ENCODE measurements around the gene LCN10. TPM values are rescaled to one million over a fixed set of nuclear protein-coding genes. Genes with fewer than 3 reads are reported as not detected.

Gene LCN10
- total and polyA plus RNA-seq, 9 of the 15 experiments (the other 6 are each of a cell fraction or from before 2014, with no cell fraction given), result 0.10 to 0.21 (median 0.14) TPM; not detected in 6

DNA sequence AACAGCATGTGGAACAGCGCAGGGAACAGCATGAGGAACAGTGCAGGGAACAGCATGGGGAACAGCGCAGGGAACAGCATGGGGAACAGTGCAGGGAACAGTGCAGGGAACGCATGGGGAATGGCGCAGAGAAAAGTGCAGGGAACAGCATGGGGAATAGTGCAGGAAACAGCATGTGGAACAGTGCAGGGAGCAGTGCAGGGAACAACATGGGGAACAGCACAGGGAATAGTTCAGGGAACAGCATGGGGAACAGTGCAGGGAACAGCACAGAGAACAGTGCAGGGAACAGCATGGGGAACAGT, 13.3 kb upstream of the LCN10 start (continued):
- TF ChIP-seq, protein P1, sequence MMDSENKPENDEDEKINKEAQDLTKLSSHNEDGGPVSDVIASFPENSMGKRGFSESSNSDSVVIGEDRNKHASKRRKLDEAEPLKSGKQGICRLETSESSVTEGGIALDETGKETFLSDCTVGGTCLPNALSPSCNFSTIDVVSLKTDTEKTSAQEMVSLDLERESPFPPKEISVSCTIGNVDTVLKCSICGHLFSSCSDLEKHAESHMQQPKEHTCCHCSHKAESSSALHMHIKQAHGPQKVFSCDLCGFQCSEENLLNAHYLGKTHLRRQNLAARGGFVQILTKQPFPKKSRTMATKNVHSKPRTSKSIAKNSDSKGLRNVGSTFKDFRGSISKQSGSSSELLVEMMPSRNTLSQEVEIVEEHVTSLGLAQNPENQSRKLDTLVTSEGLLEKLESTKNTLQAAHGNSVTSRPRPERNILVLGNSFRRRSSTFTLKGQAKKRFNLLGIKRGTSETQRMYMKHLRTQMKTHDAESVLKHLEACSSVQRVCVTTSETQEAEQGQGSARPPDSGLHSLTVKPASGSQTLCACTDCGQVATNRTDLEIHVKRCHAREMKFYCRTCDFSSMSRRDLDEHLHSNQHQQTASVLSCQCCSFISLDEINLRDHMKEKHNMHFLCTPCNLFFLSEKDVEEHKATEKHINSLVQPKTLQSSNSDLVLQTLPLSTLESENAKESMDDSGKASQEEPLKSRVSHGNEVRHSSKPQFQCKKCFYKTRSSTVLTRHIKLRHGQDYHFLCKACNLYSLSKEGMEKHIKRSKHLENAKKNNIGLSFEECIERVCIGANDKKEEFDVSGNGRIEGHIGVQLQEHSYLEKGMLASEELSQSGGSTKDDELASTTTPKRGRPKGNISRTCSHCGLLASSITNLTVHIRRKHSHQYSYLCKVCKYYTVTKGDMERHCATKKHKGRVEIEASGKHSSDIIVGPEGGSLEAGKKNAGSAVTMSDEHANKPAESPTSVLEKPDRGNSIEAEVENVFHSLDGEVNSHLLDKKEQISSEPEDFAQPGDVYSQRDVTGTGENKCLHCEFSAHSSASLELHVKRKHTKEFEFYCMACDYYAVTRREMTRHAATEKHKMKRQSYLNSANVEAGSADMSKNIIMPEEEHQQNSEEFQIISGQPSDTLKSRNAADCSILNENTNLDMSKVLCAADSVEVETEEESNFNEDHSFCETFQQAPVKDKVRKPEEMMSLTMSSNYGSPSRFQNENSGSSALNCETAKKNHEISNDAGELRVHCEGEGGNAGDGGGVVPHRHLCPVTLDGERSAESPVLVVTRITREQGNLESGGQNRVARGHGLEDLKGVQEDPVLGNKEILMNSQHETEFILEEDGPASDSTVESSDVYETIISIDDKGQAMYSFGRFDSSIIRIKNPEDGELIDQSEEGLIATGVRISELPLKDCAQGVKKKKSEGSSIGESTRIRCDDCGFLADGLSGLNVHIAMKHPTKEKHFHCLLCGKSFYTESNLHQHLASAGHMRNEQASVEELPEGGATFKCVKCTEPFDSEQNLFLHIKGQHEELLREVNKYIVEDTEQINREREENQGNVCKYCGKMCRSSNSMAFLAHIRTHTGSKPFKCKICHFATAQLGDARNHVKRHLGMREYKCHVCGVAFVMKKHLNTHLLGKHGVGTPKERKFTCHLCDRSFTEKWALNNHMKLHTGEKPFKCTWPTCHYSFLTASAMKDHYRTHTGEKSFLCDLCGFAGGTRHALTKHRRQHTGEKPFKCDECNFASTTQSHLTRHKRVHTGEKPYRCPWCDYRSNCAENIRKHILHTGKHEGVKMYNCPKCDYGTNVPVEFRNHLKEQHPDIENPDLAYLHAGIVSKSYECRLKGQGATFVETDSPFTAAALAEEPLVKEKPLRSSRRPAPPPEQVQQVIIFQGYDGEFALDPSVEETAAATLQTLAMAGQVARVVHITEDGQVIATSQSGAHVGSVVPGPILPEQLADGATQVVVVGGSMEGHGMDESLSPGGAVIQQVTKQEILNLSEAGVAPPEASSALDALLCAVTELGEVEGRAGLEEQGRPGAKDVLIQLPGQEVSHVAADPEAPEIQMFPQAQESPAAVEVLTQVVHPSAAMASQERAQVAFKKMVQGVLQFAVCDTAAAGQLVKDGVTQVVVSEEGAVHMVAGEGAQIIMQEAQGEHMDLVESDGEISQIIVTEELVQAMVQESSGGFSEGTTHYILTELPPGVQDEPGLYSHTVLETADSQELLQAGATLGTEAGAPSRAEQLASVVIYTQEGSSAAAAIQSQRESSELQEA (IDR thresholded peaks at IDR 0.05; ENCODE audit: low read depth), result no peak
- TF ChIP-seq, protein P2, sequence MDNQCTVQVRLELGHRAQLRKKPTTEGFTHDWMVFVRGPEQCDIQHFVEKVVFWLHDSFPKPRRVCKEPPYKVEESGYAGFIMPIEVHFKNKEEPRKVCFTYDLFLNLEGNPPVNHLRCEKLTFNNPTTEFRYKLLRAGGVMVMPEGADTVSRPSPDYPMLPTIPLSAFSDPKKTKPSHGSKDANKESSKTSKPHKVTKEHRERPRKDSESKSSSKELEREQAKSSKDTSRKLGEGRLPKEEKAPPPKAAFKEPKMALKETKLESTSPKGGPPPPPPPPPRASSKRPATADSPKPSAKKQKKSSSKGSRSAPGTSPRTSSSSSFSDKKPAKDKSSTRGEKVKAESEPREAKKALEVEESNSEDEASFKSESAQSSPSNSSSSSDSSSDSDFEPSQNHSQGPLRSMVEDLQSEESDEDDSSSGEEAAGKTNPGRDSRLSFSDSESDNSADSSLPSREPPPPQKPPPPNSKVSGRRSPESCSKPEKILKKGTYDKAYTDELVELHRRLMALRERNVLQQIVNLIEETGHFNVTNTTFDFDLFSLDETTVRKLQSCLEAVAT (IDR thresholded peaks at IDR 0.05), result no peak
- TF ChIP-seq DPF2 (IDR thresholded peaks at IDR 0.05) (no peak), CBX3 (IDR thresholded peaks at IDR 0.05; ENCODE audit: borderline replicate concordance in 1 of 2, low read length in 2 of 2) (peak in 1 of 2 experiments; percentile 67; a peak in 2 of 3 replicates)
- TF ChIP-seq, protein P3, sequence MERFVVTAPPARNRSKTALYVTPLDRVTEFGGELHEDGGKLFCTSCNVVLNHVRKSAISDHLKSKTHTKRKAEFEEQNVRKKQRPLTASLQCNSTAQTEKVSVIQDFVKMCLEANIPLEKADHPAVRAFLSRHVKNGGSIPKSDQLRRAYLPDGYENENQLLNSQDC (CRISPR knock-in tag; IDR thresholded peaks at IDR 0.05), result no peak
- TF ChIP-seq, protein P4, sequence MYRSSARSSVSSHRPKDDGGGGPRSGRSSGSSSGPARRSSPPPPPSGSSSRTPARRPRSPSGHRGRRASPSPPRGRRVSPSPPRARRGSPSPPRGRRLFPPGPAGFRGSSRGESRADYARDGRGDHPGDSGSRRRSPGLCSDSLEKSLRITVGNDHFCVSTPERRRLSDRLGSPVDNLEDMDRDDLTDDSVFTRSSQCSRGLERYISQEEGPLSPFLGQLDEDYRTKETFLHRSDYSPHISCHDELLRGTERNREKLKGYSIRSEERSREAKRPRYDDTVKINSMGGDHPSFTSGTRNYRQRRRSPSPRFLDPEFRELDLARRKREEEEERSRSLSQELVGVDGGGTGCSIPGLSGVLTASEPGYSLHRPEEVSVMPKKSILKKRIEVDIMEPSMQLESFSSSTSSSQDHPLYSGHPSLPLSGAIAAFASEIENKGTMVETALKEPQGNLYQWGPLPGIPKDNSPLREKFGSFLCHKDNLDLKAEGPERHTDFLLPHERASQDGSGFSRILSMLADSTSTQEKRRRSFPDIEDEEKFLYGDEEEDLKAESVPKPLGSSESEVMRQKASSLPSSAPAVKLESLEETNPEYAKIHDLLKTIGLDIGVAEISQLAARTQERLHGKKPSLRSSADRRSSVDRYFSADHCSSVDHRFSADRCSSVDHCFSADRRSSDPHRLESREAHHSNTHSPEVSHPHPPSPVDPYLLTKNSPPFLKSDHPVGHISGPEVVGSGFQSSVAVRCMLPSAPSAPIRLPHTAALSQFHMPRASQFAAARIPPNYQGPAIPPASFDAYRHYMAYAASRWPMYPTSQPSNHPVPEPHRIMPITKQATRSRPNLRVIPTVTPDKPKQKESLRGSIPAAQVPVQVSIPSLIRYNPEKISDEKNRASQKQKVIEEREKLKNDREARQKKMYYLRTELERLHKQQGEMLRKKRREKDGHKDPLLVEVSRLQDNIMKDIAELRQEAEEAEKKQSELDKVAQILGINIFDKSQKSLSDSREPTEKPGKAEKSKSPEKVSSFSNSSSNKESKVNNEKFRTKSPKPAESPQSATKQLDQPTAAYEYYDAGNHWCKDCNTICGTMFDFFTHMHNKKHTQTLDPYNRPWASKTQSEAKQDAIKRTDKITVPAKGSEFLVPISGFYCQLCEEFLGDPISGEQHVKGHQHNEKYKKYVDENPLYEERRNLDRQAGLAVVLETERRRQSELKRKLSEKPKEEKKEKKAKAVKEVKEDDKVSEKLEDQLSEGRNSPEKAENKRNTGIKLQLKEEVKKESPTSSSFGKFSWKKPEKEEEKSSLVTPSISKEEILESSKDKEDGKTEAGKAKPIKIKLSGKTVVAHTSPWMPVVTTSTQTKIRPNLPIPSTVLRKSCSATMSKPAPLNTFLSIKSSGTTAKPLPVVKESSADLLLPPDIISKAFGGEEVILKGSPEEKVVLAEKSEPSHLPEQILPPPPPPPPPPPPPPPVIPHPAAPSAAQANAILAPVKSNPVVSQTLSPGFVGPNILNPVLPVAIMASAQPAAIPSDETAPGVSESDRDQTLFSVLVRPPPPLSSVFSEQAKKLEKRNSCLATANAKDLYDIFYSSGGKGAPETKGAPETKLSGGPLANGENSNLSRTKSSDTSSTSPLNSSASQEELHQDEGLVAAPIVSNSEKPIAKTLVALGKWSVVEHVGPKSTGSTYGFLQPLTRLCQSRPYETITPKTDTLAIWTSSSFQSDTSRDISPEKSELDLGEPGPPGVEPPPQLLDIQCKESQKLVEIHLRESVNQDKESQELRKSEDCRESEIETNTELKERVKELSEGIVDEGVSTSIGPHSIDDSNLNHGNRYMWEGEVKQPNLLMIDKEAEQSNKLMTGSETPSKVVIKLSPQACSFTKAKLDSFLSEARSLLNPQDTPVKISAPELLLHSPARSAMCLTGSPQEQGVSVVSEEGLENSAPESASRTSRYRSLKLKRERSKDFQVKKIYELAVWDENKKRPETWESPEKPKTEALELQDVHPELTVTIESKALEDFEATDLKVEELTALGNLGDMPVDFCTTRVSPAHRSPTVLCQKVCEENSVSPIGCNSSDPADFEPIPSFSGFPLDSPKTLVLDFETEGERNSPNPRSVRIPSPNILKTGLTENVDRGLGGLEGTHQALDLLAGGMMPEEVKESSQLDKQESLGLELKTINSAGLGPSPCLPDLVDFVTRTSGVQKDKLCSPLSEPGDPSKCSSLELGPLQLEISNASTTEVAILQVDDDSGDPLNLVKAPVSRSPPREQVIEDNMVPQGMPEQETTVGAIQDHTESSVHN (IDR thresholded peaks at IDR 0.05; ENCODE audit: borderline replicate concordance in 1 of 2, low read depth in 1 of 2), result no peak
- TF ChIP-seq, protein P5, sequence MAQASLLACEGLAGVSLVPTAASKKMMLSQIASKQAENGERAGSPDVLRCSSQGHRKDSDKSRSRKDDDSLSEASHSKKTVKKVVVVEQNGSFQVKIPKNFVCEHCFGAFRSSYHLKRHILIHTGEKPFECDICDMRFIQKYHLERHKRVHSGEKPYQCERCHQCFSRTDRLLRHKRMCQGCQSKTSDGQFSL (CRISPR knock-in tag; IDR thresholded peaks at IDR 0.05), result 0 out of 2 replicates have a peak, but pooled peaks have one; percentile 7
- TF ChIP-seq, protein P5 (tag; IDR thresholded peaks at IDR 0.05), result no peak
